Measurements from ENCODE around the gene PFKFB4. TPM values are rescaled to one million over a fixed set of nuclear protein-coding genes. Genes with fewer than 3 reads are reported as not detected.

PFKFB4 gene
- total and polyA plus RNA-seq, 9 of the 15 experiments (the other 6 are each of a cell fraction or from before 2014, with no cell fraction given): 0.92 to 56.3 (median 13.5) TPM

DNA sequence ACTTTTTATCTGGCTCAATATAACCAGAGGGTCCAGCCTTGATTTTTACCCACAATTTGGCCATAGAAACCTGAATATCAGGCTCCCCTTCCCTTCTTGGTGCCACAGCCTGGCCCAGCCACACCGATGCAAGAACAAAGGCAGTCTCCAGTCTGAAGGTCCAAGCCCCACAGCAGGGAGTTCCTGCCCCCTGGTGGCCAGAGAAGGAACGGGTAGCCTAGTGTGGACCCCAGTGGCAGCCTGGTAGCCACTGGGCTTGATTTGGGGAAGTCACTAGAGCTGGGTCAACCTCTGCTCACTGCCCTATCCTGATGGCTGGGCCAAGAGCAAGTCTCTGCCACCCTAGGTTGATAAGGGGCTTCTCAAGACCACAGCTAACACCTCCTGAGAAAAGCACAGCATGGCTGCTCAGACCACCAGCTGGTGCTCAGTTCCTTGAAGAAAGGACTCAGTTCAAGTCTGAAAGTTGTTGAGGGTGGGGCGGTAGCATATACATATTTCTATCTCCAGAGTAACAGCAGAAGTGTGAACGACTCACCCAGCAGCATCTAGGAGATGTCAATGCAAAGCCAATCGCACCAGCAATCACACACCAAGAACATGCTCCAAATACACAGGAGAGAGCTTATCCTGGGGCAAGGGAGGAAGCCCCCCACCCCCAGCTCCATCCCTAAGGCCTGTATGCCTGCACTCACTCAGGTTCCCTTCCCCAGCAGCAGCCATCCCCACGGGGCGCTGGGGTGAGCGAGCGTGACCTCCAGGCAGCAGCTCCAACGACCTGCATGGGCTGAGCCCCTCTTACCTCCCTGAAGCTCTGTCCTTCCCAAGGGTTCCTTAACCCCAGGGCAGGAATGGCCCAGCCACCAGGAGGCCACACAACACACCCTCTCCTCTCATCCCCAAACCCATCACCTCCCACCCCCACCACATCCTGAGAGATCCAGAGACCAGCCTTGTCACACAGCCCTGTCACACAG is 7.6 kb downstream of the PFKFB4 start (continued):
- TF ChIP-seq, protein P1, sequence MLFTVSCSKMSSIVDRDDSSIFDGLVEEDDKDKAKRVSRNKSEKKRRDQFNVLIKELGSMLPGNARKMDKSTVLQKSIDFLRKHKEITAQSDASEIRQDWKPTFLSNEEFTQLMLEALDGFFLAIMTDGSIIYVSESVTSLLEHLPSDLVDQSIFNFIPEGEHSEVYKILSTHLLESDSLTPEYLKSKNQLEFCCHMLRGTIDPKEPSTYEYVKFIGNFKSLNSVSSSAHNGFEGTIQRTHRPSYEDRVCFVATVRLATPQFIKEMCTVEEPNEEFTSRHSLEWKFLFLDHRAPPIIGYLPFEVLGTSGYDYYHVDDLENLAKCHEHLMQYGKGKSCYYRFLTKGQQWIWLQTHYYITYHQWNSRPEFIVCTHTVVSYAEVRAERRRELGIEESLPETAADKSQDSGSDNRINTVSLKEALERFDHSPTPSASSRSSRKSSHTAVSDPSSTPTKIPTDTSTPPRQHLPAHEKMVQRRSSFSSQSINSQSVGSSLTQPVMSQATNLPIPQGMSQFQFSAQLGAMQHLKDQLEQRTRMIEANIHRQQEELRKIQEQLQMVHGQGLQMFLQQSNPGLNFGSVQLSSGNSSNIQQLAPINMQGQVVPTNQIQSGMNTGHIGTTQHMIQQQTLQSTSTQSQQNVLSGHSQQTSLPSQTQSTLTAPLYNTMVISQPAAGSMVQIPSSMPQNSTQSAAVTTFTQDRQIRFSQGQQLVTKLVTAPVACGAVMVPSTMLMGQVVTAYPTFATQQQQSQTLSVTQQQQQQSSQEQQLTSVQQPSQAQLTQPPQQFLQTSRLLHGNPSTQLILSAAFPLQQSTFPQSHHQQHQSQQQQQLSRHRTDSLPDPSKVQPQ (CRISPR knock-in tag; IDR thresholded peaks at IDR 0.05; ENCODE audit: borderline replicate concordance): no peak
- no peak for TF ChIP-seq ATF7 (IDR thresholded peaks at IDR 0.05)
- TF ChIP-seq, protein P2, sequence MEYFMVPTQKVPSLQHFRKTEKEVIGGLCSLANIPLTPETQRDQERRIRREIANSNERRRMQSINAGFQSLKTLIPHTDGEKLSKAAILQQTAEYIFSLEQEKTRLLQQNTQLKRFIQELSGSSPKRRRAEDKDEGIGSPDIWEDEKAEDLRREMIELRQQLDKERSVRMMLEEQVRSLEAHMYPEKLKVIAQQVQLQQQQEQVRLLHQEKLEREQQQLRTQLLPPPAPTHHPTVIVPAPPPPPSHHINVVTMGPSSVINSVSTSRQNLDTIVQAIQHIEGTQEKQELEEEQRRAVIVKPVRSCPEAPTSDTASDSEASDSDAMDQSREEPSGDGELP (CRISPR knock-in tag; IDR thresholded peaks at IDR 0.05; ENCODE audit: borderline replicate concordance): peak; percentile 24; the same call in 1 of the 2 replicates
- no peak for TF ChIP-seq FOXP1 (CRISPR knock-in tag; IDR thresholded peaks at IDR 0.05)
- TF ChIP-seq ELF2 (CRISPR knock-in tag; IDR thresholded peaks at IDR 0.05): no peak
- peak; percentile 51; the same call in 1 of the 2 replicates for TF ChIP-seq KLF16 (IDR thresholded peaks at IDR 0.05)
- no peak for TF ChIP-seq RBFOX2 (IDR thresholded peaks at IDR 0.05; ENCODE audit: low read depth, low read length)
- TF ChIP-seq RB1 (IDR thresholded peaks at IDR 0.05; ENCODE audit: low read depth): 0 out of 2 replicates have a peak, but pooled peaks have one; percentile 15

Measured in K562 (cell line).